Breast epithelium (tissue), 4 donors: Measurements from ENCODE around the gene LBHD1. TPM values are rescaled to one million over a fixed set of nuclear protein-coding genes. Genes with fewer than 3 reads are reported as not detected.
A peak's percentile ranks its signal among the peaks of the same experiment; 100 is the strongest.
"Not testable (repeated sequence)": the region's sequence is repeated elsewhere in the genome, so short reads cannot be mapped to it uniquely, and the experiment has no call there.

Source experiments
- DNase-seq, 2 donors: peaks; one replicate each; pipeline ENCODE4 v3.0.0-alpha.2; 2019; ENCODE audit warnings: low spot score in 2 of 2
- H3K27ac ChIP-seq, 2 donors: fragments of 200-600 bp; sonication (generic) in 1 of 2; one replicate each; pipeline ENCODE4 v1.5.1; 2016 to 2019; ENCODE audit warnings: mild to moderate bottlenecking in 1 of 2
- H3K27me3 ChIP-seq, 2 donors: fragments of 200-600 bp; sonication (generic) in 1 of 2; one replicate each; pipeline versions ENCODE4 v1.5.1 to v1.6.0; 2017 to 2019; ENCODE audit warnings: control low read depth in 1 of 2, mild to moderate bottlenecking in 1 of 2
- H3K36me3 ChIP-seq: fragments of 200-600 bp; one replicate; pipeline ENCODE4 v1.5.1; 2019
- H3K4me1 ChIP-seq, 2 donors: fragments of 200-600 bp; sonication (generic); one replicate each; pipeline ENCODE4 v1.5.1; 2016 to 2019; ENCODE audit warnings: control low read depth in 1 of 2
- H3K4me3 ChIP-seq, 3 donors: fragments of 200-600 bp; sonication (generic); 1 replicate in 2 of 3; 2 replicates in 1 of 3; pipeline ENCODE4 v1.5.1; 2016 to 2019; ENCODE audit warnings: mild to moderate bottlenecking in 3 of 3, moderate library complexity in 2 of 3
- H3K9me3 ChIP-seq, 2 donors: fragments of 200-600 bp; sonication (generic) in 1 of 2; one replicate each; pipeline ENCODE4 v1.5.1; 2016 to 2019; ENCODE audit warnings: control low read depth in 1 of 2
- POLR2A ChIP-seq: fragments of 450-650 bp; IDR thresholded peaks from one replicate; pipeline ENCODE4 v1.6.1; 2016; ENCODE audit warnings: antibody characterized with exemption, mild to moderate bottlenecking, moderate library complexity
- POLR2AphosphoS5 ChIP-seq, 3 donors: sonication (generic); formaldehyde crosslinking; IDR thresholded peaks; one replicate each; pipeline ENCODE4 v1.6.1; 2017; ENCODE audit warnings: antibody characterized with exemption in 3 of 3
- intact Hi-C: fragments of 100-400 bp; cut with DNase I; formaldehyde crosslinking; loops from one replicate; pipeline ENCODE4 v1.15.1; 2023; ENCODE audit warnings: low total_unique reads
- total RNA-seq, 3 donors: library from RNA; depleted of rRNA; stranded (reverse); fragments of >200 nt; gene quantifications; one replicate each; pipeline ENCODE4 v1.1.0, GENCODE V29; 2016
- TF ChIP-seq, protein P1 (sequence below), 3 donors: fragments of 450-650 bp; IDR thresholded peaks; one replicate each; pipeline ENCODE4 v1.5.1; 2016 to 2017; ENCODE audit warnings: antibody characterized with exemption in 3 of 3, mild to moderate bottlenecking in 3 of 3, moderate library complexity in 3 of 3

Gene LBHD1
- total RNA-seq, 3 donors from 2014 or later = 4.3 to 6.0 (median 5.6) TPM

DNA sequence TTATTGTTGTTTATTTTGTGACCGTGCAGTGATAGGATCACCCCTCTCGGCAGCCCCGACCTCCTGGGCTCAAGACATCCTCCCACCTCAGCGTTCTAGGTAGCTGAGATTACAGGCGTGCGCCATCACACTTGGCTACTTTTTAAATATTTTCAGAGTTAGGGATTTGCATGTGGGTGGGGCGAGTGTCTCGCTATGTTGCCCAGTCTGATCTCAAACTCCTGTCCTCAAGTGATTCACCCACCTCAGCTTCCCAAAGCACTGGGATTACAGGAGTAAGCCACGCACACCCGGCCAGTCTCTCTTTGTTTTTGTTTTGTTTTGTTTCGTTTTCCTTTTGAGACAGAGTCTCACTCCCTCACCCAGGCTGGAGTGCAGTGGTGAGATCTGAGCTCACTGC is 17.8 kb downstream of the LBHD1 start:
- intact Hi-C loops = no loop called here

DNA sequence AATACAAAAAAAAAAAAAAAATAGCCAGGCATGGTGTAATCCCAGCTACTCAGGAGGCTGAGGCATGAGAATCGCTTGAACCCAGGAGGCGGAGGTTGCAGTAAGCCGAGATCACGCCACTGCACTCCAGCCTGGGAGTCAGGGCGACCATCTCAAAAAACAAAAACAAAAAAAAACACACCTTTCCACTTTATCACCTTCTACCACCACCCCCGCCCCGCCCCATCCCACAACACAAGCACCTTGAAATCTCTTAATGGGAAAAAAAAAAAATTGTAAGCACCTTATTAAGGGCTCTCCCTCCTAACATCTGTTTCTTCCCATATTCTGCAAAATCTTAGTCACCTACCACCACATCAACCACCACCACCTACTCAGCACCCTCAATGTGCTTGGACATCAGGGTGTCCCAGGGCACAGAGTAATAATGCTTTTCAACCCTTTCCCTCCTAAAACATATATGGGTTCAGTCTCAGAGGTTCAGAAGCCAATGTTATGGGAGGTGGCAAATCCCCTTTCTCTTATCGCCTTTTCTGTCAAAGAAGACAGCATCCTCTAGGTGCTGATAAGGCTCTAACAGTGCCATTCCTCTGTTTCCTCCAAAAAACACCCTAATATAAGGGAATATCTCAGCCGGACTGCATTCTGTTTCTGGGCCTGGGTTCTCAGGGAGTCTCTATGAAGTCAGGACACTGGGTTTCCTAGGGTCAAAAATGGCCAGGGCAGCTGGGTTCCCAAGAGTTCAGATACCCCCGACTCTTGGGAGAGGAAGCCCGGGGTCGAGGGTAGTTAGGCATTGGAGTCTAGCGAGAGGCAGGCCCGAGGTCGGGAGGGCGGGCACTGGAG is 19.7 kb downstream of the LBHD1 start:
- TF ChIP-seq POLR2AphosphoS5 (IDR thresholded peaks at IDR 0.05) = no peak
- TF ChIP-seq, protein P1, sequence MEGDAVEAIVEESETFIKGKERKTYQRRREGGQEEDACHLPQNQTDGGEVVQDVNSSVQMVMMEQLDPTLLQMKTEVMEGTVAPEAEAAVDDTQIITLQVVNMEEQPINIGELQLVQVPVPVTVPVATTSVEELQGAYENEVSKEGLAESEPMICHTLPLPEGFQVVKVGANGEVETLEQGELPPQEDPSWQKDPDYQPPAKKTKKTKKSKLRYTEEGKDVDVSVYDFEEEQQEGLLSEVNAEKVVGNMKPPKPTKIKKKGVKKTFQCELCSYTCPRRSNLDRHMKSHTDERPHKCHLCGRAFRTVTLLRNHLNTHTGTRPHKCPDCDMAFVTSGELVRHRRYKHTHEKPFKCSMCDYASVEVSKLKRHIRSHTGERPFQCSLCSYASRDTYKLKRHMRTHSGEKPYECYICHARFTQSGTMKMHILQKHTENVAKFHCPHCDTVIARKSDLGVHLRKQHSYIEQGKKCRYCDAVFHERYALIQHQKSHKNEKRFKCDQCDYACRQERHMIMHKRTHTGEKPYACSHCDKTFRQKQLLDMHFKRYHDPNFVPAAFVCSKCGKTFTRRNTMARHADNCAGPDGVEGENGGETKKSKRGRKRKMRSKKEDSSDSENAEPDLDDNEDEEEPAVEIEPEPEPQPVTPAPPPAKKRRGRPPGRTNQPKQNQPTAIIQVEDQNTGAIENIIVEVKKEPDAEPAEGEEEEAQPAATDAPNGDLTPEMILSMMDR (IDR thresholded peaks at IDR 0.05) = no peak
- no peak for TF ChIP-seq POLR2A
- Histone ChIP-seq H3K9me3 (no peaks in the 10 kb centered on the region), H3K4me1 (peaks cover 0 to 7% of the 10 kb centered on the region in 2 donors), H3K4me3 (peak overlapping the region; percentile 81 to 95 (median 94)), H3K27me3 (no peaks in the 10 kb centered on the region), H3K27ac (peak overlapping the region; percentile 91 to 92), H3K36me3 (no peaks in the 10 kb centered on the region)
- DNase-seq = no peak
- intact Hi-C loops = no loop called here

More for the DNA sequence above, 17.8 kb downstream of the LBHD1 start:
- no peak for DNase-seq
- Histone ChIP-seq H3K36me3 (no peaks in the 10 kb centered on the region), H3K27me3 (no peaks in the 10 kb centered on the region), H3K9me3 (no peaks in the 10 kb centered on the region), H3K4me1 (peaks cover 0 to 7% of the 10 kb centered on the region in 2 donors), H3K4me3 (no peak overlapping the region), H3K27ac (no peak overlapping the region)
- TF ChIP-seq POLR2A (no peak), POLR2AphosphoS5 (IDR thresholded peaks at IDR 0.05) (no peak)
- TF ChIP-seq, protein P1 (IDR thresholded peaks at IDR 0.05) = no peak

DNA sequence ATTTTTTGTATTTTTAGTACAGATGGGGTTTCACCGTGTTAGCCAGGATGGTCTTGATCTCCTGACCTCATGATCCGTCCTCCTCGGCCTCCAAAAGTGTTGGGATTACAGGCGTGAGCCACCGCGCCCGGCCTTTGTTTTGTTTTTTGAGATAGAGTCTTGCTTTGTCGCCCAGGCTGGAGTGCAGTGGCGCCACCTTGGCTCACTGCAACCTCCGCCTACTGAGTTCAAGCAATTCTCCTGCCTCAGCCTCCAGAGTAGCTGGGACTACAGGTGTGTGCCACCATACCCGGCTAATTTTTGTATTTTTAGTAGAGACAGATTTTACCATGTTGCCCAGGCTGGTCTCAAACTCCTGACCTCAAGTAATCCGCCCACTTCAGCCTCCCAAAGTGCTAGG is 21.8 kb downstream of the LBHD1 start:
- H3K27ac ChIP-seq, H3K36me3 ChIP-seq, DNase-seq, H3K9me3 ChIP-seq, intact Hi-C loops, H3K4me3 ChIP-seq, H3K27me3 ChIP-seq: not testable (repeated sequence)
- H3K4me1 ChIP-seq = peaks cover 5 to 17% of the 10 kb centered on the region in 2 donors

DNA sequence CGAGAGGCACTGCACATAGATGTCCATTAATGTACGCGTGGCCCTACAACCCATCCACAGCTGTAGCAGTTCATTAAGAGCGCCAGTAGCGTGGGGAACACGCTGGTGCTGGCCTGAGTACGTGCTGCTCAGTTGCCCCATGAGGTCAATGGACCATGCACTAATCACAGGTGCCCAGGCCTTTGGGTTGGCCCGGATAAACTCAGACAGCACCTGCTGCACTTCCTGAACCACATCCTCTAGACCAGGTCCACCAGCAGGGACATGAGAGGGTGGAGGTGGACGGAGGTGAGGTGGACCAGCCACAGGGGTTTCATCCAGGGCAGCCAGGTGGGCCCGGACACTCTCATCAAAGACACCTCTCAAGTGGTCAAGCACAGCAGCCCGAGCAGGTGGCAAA is 22.6 kb downstream of the LBHD1 start:
- intact Hi-C loops = no loop called here
- Histone ChIP-seq H3K4me1 (peaks cover 5 to 17% of the 10 kb centered on the region in 2 donors), H3K9me3 (no peaks in the 10 kb centered on the region), H3K27ac (no peak overlapping the region), H3K4me3 (no peak overlapping the region), H3K36me3 (no peaks in the 10 kb centered on the region), H3K27me3 (no peaks in the 10 kb centered on the region)
- no peak for TF ChIP-seq POLR2AphosphoS5 (IDR thresholded peaks at IDR 0.05)
- TF ChIP-seq, protein P1 (IDR thresholded peaks at IDR 0.05) = no peak
- TF ChIP-seq POLR2A = no peak
- DNase-seq = no peak

GRCh38 chr11:62648967-62649364 is 23.1 kb downstream of the LBHD1 start:
- Histone ChIP-seq H3K27ac (no peak overlapping the region), H3K4me1 (peaks cover 5 to 17% of the 10 kb centered on the region in 2 donors)

More at GRCh38 chr11:62648967-62649364, 23.1 kb downstream of the LBHD1 start:
- TF ChIP-seq, protein P1 (IDR thresholded peaks at IDR 0.05) = no peak
- no peak for TF ChIP-seq POLR2A
- TF ChIP-seq POLR2AphosphoS5 (IDR thresholded peaks at IDR 0.05) = no peak
- no peaks in the 10 kb centered on the region for H3K27me3 ChIP-seq
- H3K9me3 ChIP-seq = no peaks in the 10 kb centered on the region
- no peak overlapping the region for H3K4me3 ChIP-seq
- intact Hi-C loops = no loop called here
- H3K36me3 ChIP-seq = no peaks in the 10 kb centered on the region
- no peak for DNase-seq
